HG03045 (cell line): ENCODE results near the gene BCDIN3D.
"Not testable (repeated sequence)": the region's sequence is repeated elsewhere in the genome, so short reads cannot be mapped to it uniquely, and the experiment has no call there.

ENCODE experiments used
- ATAC-seq: cut with Tn5 transposase; IDR thresholded peaks from one replicate; pipeline ENCODE4 v1.9.1; 2021; ENCODE audit warnings: mild to moderate bottlenecking, moderate library complexity; ENCODE audit not compliant: unreplicated experiment

Gene BCDIN3D

DNA sequence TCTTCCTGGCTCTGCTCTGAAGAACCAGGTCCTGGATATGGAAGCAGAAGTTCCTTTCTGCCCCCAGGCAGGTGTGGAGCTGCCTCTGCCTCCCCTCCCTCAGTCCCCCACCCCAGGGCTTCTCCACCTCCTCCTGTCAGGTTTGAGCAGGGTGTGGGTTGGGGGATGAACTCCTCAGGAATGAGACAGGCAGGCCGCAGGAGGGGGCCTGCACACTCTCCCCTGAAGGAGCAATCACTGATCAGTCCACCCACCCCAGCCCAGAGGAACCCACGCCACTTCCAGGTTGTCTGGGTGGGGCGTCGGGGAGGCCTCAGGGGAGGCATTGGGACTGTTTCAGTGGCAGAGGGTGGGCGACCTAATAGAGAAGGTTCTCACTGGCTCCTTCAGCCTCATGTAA is 34.2 kb upstream of the BCDIN3D start:
- ATAC-seq: no peak

DNA sequence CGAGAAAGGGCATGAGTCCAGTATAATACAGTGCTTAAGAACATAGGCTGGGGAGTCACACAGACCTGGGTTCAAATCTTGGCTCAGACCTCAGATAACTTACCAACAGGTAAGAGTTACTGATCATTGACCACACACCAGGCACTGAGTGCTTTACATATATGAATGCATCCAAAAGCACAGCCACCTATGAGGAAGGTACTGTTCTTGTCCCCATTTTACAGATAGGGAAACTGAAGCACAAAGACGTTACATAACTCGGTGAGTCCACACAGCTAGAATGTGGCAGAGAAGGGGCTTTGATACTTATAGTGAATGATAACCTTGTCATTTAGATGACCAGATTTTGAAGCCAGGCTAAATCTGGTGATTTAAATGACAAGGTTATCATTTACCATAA is 33.2 kb upstream of the BCDIN3D start:
- no peak for ATAC-seq

DNA sequence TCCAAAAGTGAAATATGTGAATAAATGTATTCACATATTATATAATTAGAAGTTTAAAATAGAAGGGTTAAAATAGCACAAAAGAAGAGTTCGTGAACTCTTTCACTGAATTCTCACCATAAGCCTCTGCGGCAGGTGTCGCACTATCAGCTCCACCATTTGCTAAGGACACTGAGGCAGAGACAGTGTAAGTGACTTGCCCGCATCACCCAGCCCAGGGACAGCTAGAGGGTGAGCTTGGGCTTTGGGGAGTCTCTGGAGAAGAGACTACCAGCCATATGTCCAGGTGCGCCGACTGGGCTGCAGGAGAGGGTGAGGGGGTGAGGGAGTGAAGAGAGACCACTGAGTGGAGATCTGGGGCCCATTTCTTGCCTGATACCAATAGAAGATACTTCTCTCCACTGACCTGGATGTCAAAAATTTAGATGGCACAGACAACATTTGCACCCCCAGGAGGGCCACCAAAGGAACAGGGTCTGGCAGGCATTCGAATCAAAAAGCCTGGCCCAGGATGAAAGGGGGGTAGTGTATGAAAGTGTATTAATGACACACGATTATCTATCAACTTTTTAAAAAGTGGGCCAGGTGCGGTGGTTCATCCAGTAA is 32.3 kb upstream of the BCDIN3D start:
- ATAC-seq: no peak

DNA sequence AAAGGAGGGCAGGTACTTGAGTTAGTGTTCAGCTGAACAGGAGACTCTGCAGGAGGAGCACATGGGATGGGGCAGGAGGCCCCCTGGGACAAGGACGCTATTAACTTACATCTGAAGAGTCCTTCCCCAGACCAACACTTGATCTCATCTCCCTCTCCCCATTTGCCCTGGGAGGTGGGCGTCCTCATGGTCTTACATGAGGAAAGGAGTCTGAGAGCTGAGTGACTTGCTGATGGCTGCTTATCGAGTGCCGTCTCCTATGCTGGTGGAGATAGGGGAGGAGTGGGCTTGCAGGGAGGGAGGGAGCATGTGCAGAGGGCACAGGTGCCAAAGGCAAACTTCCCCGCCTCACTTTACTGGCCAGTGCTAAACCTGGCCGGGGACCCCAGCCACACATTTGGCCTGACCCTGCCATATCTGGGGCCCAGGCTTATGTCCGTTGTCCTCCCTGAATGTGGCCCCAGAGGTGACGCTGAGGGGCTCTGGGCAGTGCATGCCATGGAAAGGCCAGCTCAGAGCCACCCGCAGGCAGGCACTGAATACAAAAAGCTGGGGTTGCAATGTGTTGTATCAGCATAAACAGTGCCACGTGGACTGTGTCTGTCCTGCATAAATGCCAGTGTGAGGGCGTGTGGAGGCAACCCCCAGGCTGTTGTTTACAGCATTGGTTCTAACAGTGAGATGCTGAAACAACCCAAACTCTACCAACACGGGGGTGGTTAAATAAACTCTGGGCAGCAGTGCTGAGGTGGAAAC is 31.4 kb upstream of the BCDIN3D start:
- no peak for ATAC-seq

DNA sequence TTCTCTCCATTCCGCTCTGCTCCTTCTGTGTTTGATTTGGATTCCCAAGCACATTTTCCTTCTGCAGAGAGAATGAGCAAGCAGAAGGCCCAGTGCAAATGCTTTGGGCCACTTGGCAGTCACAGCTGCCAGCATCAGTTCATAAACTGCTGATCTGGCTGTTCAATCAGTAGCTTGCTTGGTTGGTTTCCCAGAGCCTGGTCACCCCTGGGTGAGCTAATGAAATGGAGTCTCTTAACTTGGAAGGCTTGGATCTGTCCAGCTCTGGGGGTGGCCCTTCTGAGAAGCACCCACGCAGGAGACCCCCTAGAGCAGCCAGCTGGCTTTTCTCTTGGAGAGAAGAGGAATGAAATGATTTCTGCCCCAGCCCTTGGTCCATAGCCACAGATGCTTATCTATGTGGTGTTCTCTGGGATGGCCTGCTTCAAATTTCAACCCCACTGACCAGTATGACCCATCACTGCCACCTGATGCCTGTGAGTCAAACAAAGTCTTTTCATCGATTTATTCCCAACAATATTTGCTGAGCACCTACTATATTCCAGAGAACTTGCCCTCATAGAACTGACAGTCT is 30.5 kb upstream of the BCDIN3D start:
- ATAC-seq: no peak

DNA sequence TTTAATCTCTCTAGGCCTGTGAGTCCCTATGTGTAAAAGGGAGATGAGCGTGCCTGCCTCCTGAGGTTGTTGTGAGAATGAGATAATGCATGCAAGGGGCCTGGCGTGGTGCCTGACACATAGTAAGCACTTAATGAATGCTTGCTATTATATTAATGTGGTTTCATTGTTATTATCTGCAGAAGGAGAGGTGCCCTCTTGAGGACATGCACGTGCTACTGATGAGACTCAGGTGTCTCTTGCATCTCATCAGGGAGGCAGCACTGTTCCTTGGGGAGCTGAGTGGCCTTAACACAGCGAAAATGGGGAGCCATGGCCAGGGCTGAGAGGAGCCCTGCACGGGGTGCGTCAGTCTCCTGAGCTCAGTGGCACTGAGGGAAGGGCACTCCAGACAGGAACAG is 29.9 kb upstream of the BCDIN3D start:
- no peak for ATAC-seq

DNA sequence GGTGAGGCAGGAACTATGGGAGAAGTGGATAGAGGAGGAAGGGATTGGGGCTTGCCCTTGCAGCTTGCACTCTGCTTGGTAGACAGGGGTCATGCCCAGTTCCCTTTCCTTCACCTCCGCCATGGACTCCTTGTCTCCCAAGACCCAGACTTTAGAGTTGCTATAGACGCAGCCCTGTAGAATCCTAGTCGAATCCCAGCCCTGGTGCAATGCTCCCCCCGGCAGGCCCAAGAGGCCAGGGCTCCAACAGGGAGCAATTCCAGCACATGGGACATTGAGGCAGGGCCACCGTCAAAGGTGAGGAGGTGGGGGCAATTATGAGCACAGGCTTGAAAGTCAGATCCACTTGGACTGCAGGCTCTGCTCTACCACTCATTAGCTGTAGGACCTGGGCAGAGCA is 29.5 kb upstream of the BCDIN3D start:
- no peak for ATAC-seq

DNA sequence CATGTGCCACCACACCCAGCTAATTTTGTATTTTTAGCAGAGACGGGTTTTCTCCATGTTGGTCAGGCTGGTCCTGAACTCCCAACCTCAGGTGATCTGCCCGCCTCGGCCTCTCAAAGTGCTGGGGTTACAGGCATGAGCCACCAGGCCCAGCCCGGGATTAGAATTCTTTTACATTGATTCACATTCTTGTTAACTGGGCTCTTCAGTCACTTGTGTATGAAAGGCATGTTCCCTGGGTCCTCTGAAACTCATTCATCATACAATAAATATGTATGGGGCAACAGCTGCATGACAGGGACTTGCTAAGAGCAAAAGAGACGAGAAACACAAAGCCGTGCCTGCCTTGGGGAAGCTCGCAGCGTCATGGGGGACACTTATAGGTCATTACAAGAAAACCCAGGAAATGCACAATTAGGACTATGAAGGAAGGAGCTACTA is 28.9 kb upstream of the BCDIN3D start:
- ATAC-seq: not testable (repeated sequence)

DNA sequence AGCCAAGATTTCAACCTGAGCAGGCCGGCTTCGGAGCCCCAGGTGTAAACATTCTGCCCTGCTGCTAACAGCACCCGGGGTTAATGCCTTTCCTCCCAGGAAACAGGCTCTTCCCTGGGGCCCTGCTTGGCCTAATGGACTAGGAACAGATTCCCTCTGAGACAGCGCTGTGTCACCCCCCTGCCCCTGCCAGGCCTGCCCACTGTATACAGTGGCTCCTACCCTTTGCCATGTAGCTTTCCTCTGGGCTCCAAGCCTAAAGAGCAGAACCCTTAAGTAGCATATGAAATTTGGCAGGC is 28.3 kb upstream of the BCDIN3D start:
- ATAC-seq: no peak

DNA sequence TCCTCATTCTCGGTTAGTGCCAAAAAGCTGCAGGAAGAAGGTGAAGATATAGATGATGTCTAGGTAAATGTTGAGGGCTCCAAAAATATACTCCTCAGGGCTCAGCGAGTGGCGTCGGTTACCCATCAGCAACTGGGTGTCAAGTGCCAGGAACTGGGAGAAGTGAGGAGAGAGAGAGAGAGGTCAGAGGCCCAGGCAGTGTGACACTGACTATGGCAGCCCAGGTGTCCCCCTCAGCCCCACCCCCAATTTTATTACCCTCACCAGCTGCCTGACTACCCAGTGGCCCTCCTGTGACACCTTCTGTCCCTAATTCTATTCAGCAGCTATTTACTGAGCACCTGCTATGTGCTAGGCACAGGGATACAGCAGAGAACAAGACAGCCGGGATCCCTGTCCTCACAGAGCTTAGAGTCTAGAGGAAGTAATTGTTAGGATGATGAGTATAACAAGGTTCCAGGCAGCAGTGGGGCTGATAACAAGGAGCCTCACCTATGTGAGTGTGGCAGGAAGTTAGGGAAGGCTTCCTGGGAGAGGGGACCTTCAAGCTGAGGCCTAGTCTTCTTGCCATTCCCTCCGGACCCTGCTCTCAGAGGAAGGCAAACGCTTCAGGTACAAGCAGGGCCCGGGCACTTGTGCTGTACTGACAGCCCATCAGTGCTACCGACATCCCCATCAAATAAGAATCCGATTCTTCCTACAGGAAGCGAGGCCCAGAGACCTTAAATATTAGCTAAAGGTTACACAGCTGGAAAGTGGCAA is 27.8 kb upstream of the BCDIN3D start:
- ATAC-seq: no peak

DNA sequence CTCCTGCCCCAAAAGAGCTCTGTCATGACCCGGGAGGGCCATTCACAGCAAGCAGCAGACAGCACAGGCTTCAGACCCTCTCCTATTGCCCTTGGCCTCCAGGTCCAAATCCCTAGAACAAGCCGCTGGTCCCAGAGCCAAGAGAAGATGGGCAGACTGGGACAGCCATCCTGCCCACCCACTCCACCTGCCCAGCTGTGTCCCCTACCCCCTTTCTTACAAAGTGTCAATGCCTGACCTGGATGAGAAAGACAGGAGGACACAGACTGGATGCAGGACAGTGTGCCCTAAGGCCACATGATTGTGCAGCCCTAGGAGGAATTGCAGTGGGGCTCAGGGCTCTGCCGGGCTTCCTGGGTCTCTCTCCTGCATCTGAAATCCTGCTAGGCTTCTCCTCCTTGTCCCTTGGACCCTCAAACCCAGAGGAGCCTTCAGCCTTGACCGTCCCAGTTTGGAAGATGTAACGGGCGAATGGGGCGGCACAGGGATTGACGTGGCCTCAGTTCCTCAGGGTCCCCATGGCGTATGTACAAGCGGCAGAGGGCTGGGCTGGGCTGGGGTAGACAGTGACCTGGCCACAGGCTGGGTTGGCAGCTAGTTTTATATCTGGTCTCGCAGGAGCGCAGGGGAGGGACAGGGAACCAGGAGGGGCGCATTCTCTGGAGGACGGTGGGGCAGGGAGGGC is 27.1 kb upstream of the BCDIN3D start:
- no peak for ATAC-seq

DNA sequence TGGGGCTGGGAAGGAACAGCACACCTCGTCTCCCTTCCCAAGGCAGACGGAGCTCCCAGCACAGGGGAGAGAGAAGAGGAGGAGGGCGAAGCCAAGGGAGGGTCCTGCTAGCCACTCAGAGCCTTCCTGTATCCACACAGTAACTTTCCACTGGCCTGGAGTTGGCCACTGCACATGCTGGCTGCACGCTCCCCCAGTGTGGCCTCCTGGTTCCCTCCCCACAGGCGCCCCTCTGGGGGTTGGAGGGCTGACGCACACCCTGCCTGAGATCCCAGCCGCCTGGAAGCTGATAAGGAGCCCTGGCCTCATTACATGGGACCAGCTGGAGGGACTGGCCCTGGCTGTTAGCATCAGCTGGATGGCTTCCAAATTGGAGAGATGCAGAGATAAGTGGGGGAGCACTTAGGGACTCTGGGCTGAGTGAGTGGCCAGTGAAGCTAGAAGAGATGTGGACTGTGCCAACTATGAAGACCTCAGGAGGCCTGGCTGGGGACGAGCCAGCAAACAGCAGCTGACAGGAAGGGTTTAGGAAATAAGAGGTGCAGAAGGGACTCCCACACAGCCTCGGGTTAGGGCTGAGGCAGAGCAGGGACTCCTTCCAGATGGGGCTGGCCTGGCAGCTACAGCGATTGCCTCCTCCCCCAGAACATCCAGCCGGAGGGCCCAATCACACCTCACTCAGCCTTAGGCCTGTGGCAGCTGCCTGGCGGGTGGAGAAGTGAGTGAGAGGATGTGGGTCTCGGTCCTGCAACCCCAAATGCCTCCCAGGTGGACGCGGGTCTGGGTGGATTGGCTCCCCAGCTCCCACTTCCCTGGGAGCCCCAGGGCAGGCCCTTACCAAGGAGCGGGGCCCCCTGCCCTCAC is 26.3 kb upstream of the BCDIN3D start:
- ATAC-seq: no peak

DNA sequence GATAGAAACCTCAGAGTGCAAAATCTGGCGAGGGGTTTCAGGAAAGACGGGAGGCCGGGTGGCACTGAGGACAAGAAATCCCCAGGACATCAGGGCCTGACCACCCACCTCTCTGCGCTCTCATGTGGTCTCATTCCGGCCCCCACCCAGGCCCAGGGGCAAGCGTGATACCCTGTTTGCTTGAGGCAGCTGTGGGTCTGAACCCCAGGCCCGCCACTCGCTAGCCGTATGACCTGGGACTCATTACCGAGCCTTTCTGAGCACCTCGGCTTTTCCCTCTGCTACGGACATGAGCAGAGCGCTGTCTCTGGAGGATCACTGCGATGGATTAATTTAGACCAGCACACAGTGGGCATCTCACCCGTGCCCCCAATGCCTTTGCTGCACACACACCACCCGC is 25.5 kb upstream of the BCDIN3D start:
- no peak for ATAC-seq

DNA sequence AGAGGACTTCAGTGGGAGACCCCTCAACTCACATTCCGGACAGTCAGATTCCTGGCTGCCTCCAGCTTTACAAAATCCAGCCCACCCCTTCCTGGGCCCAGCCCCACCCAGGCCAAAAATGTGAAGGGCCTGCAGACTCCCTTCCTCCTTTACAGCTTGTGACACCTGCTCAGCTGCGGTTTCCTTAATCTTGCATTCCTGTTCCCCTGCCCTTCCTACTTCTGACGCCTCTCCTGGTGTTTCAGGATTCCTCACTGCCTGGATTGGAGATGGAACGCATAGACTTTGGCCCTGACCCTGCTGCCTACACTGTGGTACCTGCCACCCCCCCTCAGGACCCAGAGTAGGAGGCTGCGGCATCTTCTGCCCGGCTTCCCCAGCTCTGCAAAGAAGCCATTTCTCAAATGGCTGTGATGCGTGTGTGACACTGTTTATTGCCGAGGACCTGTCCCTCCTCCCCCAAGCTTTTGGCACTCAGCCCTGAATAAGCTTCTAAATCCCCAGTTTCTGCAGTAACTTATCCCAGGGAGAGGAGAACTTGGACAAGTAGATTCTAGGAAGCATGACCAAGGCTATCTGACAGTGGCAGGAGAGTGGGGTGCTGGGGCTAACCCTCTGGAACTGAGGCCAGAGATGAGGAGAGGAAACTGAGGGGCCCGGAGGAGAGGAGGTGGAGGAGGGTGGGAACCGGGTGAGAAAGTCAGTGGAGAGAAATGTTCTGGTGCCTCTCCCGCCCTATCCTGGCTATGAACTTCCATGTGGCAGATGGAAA is 24.9 kb upstream of the BCDIN3D start:
- ATAC-seq: no peak

DNA sequence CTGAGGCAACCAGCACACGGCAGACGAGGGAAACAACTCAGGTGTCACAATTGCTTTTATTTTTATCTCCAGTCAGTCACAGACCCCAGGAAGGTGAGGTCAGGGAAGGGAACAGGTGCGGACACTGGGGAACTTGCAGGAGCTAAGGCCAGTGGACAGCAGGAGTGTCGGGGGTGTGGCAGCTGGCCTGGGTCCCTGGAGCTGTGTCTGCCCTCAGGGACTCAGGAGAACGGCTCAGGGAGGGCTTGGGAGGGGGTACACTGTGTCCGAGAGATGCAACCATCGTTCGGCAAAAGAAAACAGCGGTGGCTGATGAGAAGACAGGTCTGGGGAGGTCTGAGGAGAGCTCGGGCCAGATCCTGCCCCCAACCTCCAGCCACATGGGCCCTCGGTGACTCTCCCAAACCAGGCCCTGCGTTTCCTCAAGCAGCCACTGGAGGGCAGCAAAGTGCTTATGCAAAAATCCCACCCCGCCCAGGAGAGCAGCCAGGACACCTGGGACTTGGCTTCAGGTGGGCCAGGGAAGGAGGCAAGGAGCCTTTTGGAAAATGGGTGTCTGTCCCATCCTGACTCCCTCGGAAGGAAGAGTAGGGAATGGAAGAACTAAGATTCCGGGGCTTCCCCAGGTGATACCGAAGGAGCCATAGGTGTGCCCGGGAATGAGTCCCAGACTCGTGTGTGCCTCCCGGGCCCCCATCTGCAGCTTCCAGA is 24.1 kb upstream of the BCDIN3D start:
- no peak for ATAC-seq

DNA sequence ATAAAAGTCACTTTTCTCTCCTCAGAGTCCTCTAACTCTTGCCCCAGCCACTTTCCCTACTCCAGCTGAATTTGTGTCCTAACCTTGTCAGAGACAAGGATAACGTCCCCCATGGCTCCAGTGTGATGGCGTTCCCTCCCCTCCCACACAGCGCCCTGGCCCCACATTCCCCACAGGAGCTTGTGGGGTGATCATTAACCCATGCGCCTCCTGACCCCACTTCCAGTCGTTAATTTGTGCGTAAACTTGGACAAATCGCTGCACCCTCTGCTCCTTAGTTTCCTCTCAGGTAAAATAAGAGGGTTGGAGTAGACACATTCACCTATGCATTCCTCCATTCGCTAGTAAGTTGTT is 22.9 kb upstream of the BCDIN3D start:
- ATAC-seq: no peak

DNA sequence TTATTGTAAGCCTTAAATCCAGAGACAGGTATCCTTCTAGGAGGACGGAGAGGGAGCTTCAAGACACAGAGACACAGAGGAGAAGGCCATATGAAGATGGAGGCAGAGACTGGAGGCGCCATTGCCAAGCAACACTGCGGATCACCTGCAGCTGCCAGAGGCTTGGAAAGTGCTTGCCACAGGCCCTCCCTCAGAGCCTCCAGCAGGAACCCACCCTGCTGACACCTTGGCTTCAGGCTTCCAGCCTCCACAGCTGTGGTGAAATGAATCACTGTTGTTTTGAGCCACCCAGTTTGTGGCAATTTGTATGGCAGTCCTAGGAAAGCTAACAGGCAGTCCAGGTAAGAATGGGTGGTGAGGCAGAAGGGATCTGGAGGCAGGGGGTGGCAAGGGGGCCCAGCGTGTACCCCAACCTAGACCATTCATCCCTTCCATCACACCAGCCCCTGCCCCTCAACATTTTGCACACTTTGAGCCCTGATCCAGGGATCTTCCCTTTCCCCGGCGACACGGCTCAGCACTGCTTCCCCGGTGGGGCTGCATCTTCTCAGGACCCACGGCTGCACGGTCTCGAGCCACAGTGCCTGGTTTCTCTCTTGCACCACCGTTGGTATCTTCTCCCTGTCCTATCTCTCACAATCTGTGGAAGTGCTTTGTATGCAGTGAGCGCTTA is 22.3 kb upstream of the BCDIN3D start:
- ATAC-seq: no peak

DNA sequence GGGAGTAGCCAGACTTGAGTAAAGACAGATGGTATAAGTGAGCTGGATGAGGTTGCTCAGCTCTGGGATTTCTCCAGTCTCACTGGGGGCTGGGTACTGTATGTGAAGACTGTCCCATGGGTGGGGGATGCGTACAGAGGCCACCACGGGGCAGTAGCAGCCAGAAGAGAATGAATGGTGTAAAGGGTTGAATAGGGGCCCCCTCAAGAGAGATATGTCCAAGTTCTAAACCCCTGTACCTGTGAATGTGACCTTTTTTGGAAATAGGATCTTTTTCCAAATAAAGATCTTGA is 21.8 kb upstream of the BCDIN3D start:
- no peak for ATAC-seq
